ENCODE results near the gene DPYSL5.

The DPYSL5 gene

GRCh38 chr2:26933431-26934334, 85.8 kb downstream of the DPYSL5 start:
- no peak for DNase-seq

DNA sequence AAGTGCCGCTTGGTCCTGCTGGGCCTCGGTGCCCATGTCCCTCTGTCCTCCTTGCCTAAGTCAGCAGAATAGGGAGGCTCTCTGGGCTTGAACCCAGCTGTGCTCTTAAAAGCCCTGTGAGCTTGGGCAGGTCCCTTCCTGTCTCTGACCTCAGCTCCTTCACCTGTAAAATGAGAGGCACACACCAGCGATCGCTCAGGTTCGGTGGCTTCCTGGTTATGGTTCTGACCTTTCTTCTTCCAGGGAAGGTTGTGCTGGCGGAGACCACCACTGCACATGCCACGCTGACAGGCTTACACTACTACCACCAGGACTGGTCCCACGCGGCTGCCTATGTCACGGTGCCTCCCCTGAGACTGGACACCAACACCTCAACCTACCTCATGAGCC, 86.4 kb downstream of the DPYSL5 start:
- no peak for DNase-seq

GRCh38 chr2:26934985-26935384, 87.1 kb downstream of the DPYSL5 start:
- no peak for DNase-seq

DNA sequence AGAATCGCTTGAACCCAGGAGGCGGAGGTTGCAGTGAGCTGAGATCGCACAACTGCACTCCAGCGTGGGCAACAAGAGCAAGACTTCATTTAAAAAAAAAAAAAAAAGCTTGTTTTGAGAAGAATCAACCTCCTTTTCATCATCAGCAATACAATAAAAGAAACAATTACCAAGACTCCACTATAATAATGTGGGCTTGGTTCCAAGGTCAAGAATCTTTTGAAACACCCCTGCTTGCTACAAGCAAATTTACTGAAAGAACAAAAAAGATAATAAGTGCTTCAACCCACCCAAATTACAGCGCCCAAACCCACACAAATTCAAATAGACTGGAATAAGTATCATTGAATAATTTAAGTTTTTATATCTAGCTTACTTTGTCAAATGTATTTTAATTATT, 88.9 kb downstream of the DPYSL5 start:
- no peak for DNase-seq

GRCh38 chr2:26938399-26939118, 90.6 kb downstream of the DPYSL5 start:
- no peak for DNase-seq

- no peak for DNase-seq
These were observed 92.1 kb downstream of the DPYSL5 start for GRCh38 chr2:26940001-26940400.

GRCh38 chr2:26941486-26941885, 93.6 kb downstream of the DPYSL5 start:
- no peak for DNase-seq

DNA sequence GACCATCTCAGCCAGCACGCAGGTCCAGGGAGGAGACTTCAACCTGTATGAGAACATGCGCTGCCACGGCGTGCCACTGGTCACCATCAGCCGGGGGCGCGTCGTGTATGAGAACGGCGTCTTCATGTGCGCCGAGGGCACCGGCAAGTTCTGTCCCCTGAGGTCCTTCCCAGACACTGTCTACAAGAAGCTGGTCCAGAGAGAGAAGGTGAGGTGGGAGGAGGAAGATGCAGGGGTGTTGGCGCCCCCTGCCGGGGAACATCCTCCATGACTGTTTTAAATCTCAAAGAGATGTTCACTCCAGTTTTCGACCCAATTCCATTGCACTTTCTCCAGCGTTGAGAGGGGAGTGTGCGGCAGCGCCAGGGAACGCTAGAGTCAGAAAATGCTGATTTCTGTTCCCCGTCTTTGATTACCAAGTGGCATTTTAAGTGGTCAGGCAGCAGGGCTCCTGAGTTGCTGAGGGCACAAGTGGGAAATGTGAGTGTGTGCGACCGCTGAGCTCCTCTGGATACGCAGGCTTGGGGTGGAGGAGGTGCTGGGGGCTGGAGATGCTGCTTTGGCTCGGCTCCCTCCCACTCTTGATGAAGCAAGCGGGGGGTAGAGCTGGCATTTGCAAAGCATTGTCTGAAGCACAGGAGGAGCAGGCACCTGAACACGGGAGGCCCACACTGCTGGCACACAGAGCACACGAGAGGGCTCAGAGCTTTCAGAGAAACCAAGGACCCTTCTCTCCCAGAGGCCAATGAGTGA, 94.8 kb downstream of the DPYSL5 start:
- DNase-seq, result peak in 1 of 2 experiments; percentile 71

- DNase-seq, result no peak
These were observed 98.2 kb downstream of the DPYSL5 start for GRCh38 chr2:26945991-26946750.

DNA sequence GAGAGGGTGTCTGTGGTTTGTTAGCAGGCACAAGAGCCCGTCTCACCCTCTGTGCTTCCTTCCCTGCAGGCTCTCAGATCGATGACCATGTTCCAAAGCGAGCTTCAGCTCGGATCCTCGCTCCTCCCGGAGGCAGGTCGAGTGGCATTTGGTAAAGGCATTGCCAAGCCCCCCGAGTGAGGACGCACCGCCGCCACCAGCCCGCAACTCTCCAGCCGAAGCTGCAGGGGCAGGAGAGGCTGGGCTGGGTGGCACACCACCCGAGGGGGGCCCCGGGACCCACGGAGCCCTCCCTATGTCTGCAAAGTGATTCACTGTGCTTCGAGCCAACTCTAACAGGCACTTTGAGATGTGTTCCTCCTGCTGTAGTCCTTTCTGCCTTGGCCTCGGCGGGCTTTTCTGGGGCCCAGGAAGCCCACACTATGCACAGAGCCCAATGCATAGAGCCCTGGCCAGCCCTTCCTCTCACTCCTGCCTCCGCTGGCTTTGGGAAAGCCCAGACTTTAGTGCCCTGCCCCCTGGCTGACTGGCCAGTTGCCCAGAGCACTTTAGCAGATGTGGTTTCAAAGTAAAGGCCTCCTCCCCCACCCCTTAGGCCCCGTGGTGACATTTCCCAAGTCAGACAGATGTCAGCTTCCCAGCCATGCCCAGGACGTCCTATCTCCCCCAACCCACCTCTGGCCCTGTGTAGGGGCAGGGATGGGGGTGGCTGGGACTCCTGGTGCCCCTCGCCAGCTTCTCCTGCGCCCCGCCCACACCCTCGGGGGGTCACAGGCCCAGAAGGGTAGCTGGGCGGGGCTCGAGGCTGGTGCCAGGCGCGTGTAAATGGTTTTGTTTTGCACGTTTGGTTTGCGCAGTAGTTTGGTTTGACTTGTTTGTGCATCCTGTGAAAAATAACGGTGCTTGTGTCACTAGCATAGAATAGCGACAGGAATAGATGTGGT, 99.2 kb downstream of the DPYSL5 start:
- no peak for DNase-seq

- no peak for DNase-seq
These were observed 100.9 kb downstream of the DPYSL5 start for GRCh38 chr2:26948800-26949199.

DNA sequence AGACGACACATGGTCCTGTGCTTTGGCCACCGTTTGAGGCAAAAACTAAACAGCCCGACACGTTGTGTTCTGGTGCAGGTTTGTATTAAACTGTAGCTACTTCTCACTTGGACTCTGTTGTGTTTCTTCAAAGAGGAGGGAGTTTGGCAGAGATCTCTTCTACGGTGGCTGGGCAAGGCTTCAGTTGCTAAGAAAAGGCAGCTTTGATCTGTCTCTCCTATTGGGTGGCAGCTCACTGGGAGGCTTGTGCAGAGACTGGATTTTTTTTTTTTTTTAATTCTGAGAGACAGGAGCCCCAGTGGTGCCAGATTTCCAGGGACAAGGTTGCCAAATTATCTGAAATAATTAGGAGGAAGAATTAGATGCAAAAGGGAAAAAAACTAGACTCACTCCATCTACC, 102.3 kb downstream of the DPYSL5 start:
- DNase-seq, result no peak

GRCh38 chr2:26951236-26951635, 103.3 kb downstream of the DPYSL5 start:
- DNase-seq, result no peak

- DNase-seq, result no peak
These were observed 104.4 kb downstream of the DPYSL5 start for GRCh38 chr2:26952374-26952773.

DNA sequence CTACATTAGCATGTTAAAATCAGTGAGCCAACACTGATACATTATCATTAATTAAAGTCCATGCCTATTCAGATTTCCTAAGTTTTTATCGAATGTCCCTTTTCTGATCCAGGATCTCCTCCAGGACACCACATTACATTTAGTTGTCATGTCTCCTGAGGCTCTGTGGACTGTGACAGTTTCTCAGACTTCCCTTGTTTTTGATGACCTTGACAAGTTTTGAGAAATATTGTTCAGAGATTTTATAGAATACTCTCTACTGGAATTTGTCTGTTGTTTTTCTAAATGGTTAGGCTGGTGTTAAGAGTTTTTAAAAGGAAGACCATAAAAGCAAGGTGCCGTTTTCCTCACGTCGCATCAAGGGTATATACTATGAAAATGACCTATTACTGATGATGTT, 106.2 kb downstream of the DPYSL5 start:
- DNase-seq, result no peak

DNA sequence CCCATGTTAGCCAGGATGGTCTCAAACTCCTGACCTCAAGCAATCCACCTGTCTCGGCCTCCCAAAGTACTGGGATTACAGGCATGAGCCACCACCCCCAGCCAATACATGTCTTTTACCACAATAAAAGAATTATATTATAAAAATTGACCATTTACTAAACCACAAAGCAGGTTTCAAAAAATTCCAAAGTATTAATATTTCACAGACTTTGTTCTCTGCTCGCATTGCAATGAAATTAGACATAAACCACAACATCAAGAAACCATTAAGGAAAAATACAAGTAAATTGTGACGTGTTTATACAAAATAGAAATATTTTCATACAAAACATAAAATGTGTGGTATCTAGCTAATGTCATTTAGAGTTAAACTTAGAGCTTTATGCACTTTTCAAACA, 109.1 kb downstream of the DPYSL5 start:
- no peak for DNase-seq

GRCh38 chr2:26957534-26957933, 109.6 kb downstream of the DPYSL5 start:
- DNase-seq, result peak in 1 of 2 experiments; percentile 70

GRCh38 chr2:26959331-26959730, 111.4 kb downstream of the DPYSL5 start:
- no peak for DNase-seq

GRCh38 chr2:26964446-26965130, 116.7 kb downstream of the DPYSL5 start:
- no peak for DNase-seq

DNA sequence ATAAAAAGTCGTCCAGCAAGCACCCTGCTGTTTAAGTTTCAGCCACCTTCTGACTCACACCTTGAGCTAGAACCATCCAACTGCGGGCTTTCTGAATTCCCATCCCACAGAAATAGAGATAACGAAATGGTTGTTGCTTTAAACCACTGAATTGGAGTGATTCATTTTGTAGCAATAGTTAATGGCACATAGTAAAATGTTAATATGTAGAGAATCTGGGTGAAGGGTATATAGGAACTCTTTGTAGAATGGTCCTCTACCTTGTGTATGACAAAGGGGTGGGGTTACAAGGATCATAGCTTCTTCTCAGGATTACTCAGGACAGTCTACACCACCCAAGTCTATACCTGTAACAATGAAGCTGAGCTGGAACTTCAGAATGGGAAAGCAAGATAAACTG, 120.1 kb downstream of the DPYSL5 start:
- DNase-seq, result no peak
